ENCODE results near the gene BEND6.
"Not testable (repeated sequence)": the region's sequence is repeated elsewhere in the genome, so short reads cannot be mapped to it uniquely, and the experiment has no call there.

The BEND6 gene

GRCh38 chr6:57033228-57033627 lies 78.3 kb downstream of the BEND6 start:
- DNase-seq (ENCODE audit: low read depth in 2 of 2): no peak

- no peak for DNase-seq (ENCODE audit: low read depth in 2 of 2)
Observed at GRCh38 chr6:57035549-57035948, 80.6 kb downstream of the BEND6 start.

GRCh38 chr6:57038906-57039305 lies 84.0 kb downstream of the BEND6 start:
- no peak for DNase-seq (ENCODE audit: low read depth in 2 of 2)

GRCh38 chr6:57040011-57040410 lies 85.1 kb downstream of the BEND6 start:
- no peak for DNase-seq (ENCODE audit: low read depth in 2 of 2)

GRCh38 chr6:57044061-57044460 lies 89.2 kb downstream of the BEND6 start:
- not testable (repeated sequence) for DNase-seq (ENCODE audit: low read depth in 2 of 2)

- no peak for DNase-seq (ENCODE audit: low read depth in 2 of 2)
Observed at GRCh38 chr6:57044568-57044967, 89.7 kb downstream of the BEND6 start.

GRCh38 chr6:57046332-57047256 lies 91.7 kb downstream of the BEND6 start, which contains the start of gene KIAA1586:
TSS of gene KIAA1586 (plus strand) at chr6:57046693. CDS start at chr6:57046756, 63 bp downstream.
- peak; percentile 75 to 81 for DNase-seq (ENCODE audit: low read depth in 2 of 2)

GRCh38 chr6:57047257-57047585 lies 92.3 kb downstream of the BEND6 start:
- not testable (repeated sequence) for DNase-seq (ENCODE audit: low read depth in 2 of 2)

GRCh38 chr6:57047859-57048258 lies 93.0 kb downstream of the BEND6 start:
- not testable (repeated sequence) for DNase-seq (ENCODE audit: low read depth in 2 of 2)

- no peak for DNase-seq (ENCODE audit: low read depth in 2 of 2)
Observed at GRCh38 chr6:57048577-57048976, 93.7 kb downstream of the BEND6 start.

- DNase-seq (ENCODE audit: low read depth in 2 of 2): no peak
Observed at GRCh38 chr6:57063847-57064246, 108.9 kb downstream of the BEND6 start.

GRCh38 chr6:57064809-57065208 lies 109.9 kb downstream of the BEND6 start:
- DNase-seq (ENCODE audit: low read depth in 2 of 2): no peak

- no peak for DNase-seq (ENCODE audit: low read depth in 2 of 2)
Observed at GRCh38 chr6:57068061-57068460, 113.2 kb downstream of the BEND6 start.

GRCh38 chr6:57069228-57069627 lies 114.3 kb downstream of the BEND6 start:
- DNase-seq (ENCODE audit: low read depth in 2 of 2): no peak

- DNase-seq (ENCODE audit: low read depth in 2 of 2): no peak
Observed at GRCh38 chr6:57069920-57070331, 115.0 kb downstream of the BEND6 start.

- DNase-seq (ENCODE audit: low read depth in 2 of 2): no peak
Observed at GRCh38 chr6:57072108-57072507, 117.2 kb downstream of the BEND6 start.

GRCh38 chr6:57074383-57074782 lies 119.5 kb downstream of the BEND6 start:
- no peak for DNase-seq (ENCODE audit: low read depth in 2 of 2)

- DNase-seq (ENCODE audit: low read depth in 2 of 2): no peak
Observed at GRCh38 chr6:57075092-57075491, 120.2 kb downstream of the BEND6 start.
